ENCODE data around the gene CAPS2. TPM values are rescaled to one million over a fixed set of nuclear protein-coding genes. Genes with fewer than 3 reads are reported as not detected.

The CAPS2 gene
- total and polyA plus RNA-seq, 7 donors = 1.1 to 17.8 (median 7.7) TPM

DNA sequence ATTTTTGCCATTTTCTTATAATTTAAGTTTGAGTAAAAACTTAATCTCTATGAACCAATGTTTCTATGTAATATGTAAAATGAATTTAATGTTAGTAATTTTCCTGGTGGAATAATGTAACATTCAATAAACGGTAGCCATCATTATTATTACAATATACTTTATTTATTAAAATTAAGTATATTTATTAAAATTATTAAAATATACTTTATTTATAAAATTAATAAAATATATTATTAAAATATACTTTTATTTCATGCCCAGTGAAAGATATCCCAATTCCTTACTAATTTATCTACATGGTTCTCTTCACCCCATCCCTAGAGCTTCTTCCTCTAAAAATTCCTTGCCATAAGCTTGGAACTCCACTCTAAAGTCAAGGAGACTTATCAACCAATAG, 2.5 kb downstream of the CAPS2 start:
- 88 to 97% methylated on average over 1 of the region's 1 CpG for WGBS, 2 donors
- Histone ChIP-seq H3K4me3 (no peak overlapping the region), H3K36me3 (no peaks in the 10 kb centered on the region), H3K9me3 (no peaks in the 10 kb centered on the region), H3K4me1 (peaks cover 0 to 9% (median 6%) of the 10 kb centered on the region in 4 donors), H3K27ac (no peak overlapping the region), H3K27me3 (no peaks in the 10 kb centered on the region)
- TF ChIP-seq POLR2AphosphoS5 (IDR thresholded peaks at IDR 0.05) (no peak), POLR2A (IDR thresholded peaks at IDR 0.05) (no peak), EP300 (IDR thresholded peaks at IDR 0.05) (no peak)
- TF ChIP-seq, protein P1, sequence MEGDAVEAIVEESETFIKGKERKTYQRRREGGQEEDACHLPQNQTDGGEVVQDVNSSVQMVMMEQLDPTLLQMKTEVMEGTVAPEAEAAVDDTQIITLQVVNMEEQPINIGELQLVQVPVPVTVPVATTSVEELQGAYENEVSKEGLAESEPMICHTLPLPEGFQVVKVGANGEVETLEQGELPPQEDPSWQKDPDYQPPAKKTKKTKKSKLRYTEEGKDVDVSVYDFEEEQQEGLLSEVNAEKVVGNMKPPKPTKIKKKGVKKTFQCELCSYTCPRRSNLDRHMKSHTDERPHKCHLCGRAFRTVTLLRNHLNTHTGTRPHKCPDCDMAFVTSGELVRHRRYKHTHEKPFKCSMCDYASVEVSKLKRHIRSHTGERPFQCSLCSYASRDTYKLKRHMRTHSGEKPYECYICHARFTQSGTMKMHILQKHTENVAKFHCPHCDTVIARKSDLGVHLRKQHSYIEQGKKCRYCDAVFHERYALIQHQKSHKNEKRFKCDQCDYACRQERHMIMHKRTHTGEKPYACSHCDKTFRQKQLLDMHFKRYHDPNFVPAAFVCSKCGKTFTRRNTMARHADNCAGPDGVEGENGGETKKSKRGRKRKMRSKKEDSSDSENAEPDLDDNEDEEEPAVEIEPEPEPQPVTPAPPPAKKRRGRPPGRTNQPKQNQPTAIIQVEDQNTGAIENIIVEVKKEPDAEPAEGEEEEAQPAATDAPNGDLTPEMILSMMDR (IDR thresholded peaks at IDR 0.05) = no peak
- no peak for DNase-seq
- intact Hi-C loops (cut with DNase I) = no loop called here

DNA sequence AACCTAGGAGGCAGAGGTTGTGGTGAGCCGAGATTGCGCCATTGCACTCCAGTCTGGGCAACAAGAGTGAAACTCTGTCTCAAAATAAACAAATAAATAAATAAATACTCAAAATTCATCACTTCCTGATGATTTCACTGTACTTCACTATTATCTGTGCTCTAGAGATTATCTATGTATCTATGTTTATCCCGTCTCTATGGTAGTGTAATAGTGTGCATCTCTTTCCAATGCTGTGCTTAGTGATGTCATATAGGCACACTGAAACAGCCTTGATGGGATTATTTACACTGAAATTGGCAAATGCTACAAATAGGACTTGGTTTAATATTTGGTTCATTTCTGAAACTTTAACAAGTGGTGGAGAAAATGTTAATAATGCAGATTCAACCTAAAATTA, 6.5 kb downstream of the CAPS2 start:
- 77 to 91% methylated on average over 3 of the region's 3 CpGs for WGBS, 2 donors
- H3K27me3 ChIP-seq = no peaks in the 10 kb centered on the region
- no peak for TF ChIP-seq EP300 (IDR thresholded peaks at IDR 0.05)
- no peak for TF ChIP-seq POLR2AphosphoS5 (IDR thresholded peaks at IDR 0.05)
- no peak for TF ChIP-seq POLR2A (IDR thresholded peaks at IDR 0.05)
- TF ChIP-seq, protein P1 (IDR thresholded peaks at IDR 0.05) = no peak
- no peaks in the 10 kb centered on the region for H3K9me3 ChIP-seq
- H3K36me3 ChIP-seq = no peaks in the 10 kb centered on the region
- no peak overlapping the region for H3K4me3 ChIP-seq
- DNase-seq = no peak
- intact Hi-C loops (cut with DNase I) = no loop called here
- no peak overlapping the region for H3K27ac ChIP-seq
- H3K4me1 ChIP-seq = no peaks in the 10 kb centered on the region

GRCh38 chr12:75322464-75322863, 7.7 kb downstream of the CAPS2 start:
- no peak overlapping the region for H3K4me3 ChIP-seq
- intact Hi-C loops (cut with DNase I) = no loop called here
- no peaks in the 10 kb centered on the region for H3K4me1 ChIP-seq
- H3K27ac ChIP-seq = no peak overlapping the region
- TF ChIP-seq, protein P1 (IDR thresholded peaks at IDR 0.05) = no peak
- TF ChIP-seq POLR2AphosphoS5 (IDR thresholded peaks at IDR 0.05) (no peak), EP300 (IDR thresholded peaks at IDR 0.05) (no peak)
- DNase-seq = no peak
- H3K27me3 ChIP-seq = no peaks in the 10 kb centered on the region
- no peaks in the 10 kb centered on the region for H3K36me3 ChIP-seq
- 0 to 1% methylated on average over 1 of the region's 1 CpG for WGBS, 2 donors
- H3K9me3 ChIP-seq = no peaks in the 10 kb centered on the region

DNA sequence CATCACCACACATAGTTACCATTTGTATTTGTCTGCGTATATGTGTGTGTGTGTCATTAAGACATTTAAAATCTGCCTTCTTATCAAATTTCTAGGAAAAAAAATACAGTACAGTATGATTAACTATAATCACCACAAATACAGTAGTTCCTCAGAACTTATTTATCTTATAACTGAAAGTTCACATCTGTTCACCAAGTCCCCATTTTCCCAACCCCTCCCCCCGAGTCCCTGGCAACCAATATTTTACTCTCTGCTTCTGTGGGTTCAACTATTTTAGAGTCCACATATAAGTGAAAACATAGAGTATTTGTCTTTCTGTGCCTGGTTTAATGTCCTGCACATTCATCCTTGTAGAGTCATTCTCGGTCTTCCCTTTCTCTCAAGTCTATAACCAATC, 12.3 kb downstream of the CAPS2 start:
- intact Hi-C loops (cut with DNase I) = no loop called here
- Histone ChIP-seq H3K9me3 (no peaks in the 10 kb centered on the region), H3K27me3 (no peaks in the 10 kb centered on the region), H3K4me1 (no peaks in the 10 kb centered on the region), H3K4me3 (no peak overlapping the region), H3K36me3 (no peaks in the 10 kb centered on the region), H3K27ac (no peak overlapping the region)
- no peak for DNase-seq
- WGBS, 2 donors = 87% methylated on average over 3 of the region's 3 CpGs
- TF ChIP-seq EP300 (IDR thresholded peaks at IDR 0.05) = no peak
- no peak for TF ChIP-seq POLR2AphosphoS5 (IDR thresholded peaks at IDR 0.05)
- TF ChIP-seq, protein P1 (IDR thresholded peaks at IDR 0.05) = no peak
- TF ChIP-seq POLR2A (IDR thresholded peaks at IDR 0.05) = no peak

DNA sequence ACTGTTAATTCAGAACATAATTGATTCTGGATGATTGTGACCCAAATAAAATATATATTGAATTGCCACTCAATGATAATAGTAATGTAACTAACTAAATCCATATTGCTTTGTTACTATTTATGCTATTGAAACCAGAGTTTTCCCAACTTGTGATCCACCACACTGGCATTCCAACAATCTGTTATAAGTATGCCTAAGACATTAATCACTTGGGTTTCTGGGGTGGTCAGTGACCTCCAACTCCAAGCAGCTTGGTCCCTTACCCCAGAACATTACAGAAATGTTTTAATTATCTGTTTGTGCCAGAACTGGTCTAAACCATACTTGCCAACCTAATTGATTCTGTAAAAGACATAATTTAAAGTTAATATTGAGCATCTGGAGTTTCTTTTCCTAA, 14.6 kb downstream of the CAPS2 start:
- Histone ChIP-seq H3K4me1 (no peaks in the 10 kb centered on the region), H3K27ac (no peak overlapping the region), H3K9me3 (no peaks in the 10 kb centered on the region), H3K27me3 (no peaks in the 10 kb centered on the region), H3K4me3 (no peak overlapping the region), H3K36me3 (no peaks in the 10 kb centered on the region)
- TF ChIP-seq POLR2A (IDR thresholded peaks at IDR 0.05) (no peak), EP300 (IDR thresholded peaks at IDR 0.05) (no peak), POLR2AphosphoS5 (IDR thresholded peaks at IDR 0.05) (no peak)
- TF ChIP-seq, protein P1 (IDR thresholded peaks at IDR 0.05) = no peak
- intact Hi-C loops (cut with DNase I) = no loop called here
- DNase-seq = no peak

Measured in sigmoid colon (tissue), 7 donors.